GM23338 (cell line): ENCODE measurements around the gene GCNT2. TPM values are rescaled to one million over a fixed set of nuclear protein-coding genes. Genes with fewer than 3 reads are reported as not detected.

Source experiments
- ATAC-seq: fragments of 200-7000 bp; cut with Tn5 transposase; 3 replicates; pipeline ENCODE4 v1.9.1; 2020
- DNase-seq: peaks from one replicate; pipeline ENCODE4 v3.0.0-alpha.2; 2015; ENCODE audit warnings: low spot score
- H2AFZ ChIP-seq: fragments of 200-600 bp; sonication (generic); 2 replicates; pipeline ENCODE4 v1.8.0; 2016; ENCODE audit warnings: antibody characterized with exemption, mild to moderate bottlenecking, moderate library complexity
- H3F3A ChIP-seq: fragments of 200-600 bp; sonication (generic); replicated peaks from 2 replicates; pipeline ENCODE4 v1.8.0; 2017; ENCODE audit warnings: antibody characterized with exemption, mixed run types, low read depth
- H3K27ac ChIP-seq: fragments of 200-600 bp; sonication (generic); 2 replicates; pipeline ENCODE4 v1.6.1; 2016; ENCODE audit warnings: low read depth
- H3K27me3 ChIP-seq: fragments of 200-600 bp; sonication (generic); 2 replicates; pipeline ENCODE4 v1.8.0; 2016; ENCODE audit warnings: mild to moderate bottlenecking, mixed run types, moderate library complexity; ENCODE audit not compliant: insufficient read depth
- H3K36me3 ChIP-seq: fragments of 200-600 bp; sonication (generic); 2 replicates; pipeline ENCODE4 v1.8.0; 2016; ENCODE audit warnings: mild to moderate bottlenecking; ENCODE audit not compliant: insufficient read depth
- H3K4me1 ChIP-seq: fragments of 200-600 bp; sonication (generic); 2 replicates; pipeline ENCODE4 v1.8.0; 2016; ENCODE audit warnings: mild to moderate bottlenecking, moderate library complexity; ENCODE audit not compliant: insufficient read depth
- H3K4me2 ChIP-seq: fragments of 200-600 bp; sonication (generic); 2 replicates; pipeline ENCODE4 v1.7.1; 2017; ENCODE audit warnings: mixed run types
- H3K4me3 ChIP-seq: fragments of 200-600 bp; sonication (generic); 2 replicates; pipeline ENCODE4 v1.6.1; 2016; ENCODE audit warnings: mixed run types
- H3K79me2 ChIP-seq: fragments of 200-600 bp; sonication (generic); replicated peaks from 2 replicates; pipeline ENCODE4 v1.8.0; 2017; ENCODE audit warnings: mild to moderate bottlenecking; ENCODE audit not compliant: insufficient read depth
- H3K9me2 ChIP-seq: fragments of 200-600 bp; sonication (generic); 2 replicates; pipeline ENCODE4 v1.8.0; 2017; ENCODE audit not compliant: insufficient read depth
- H4K20me1 ChIP-seq: fragments of 200-600 bp; sonication (generic); replicated peaks from 2 replicates; pipeline ENCODE4 v1.8.0; 2017; ENCODE audit warnings: mild to moderate bottlenecking; ENCODE audit not compliant: insufficient read depth
- H3K27ac Mint-ChIP-seq: 2 replicates; pipeline ENCODE4 v1.8.0; 2020; ENCODE audit warnings: inconsistent platforms, mild to moderate bottlenecking, moderate library complexity, mixed read lengths
- H3K27me3 Mint-ChIP-seq: 3 replicates; pipeline ENCODE4 v1.8.0; 2022; ENCODE audit warnings: low read depth, mild to moderate bottlenecking, moderate library complexity, mixed read lengths, inconsistent platforms; ENCODE audit not compliant: insufficient read depth, poor library complexity
- H3K36me3 Mint-ChIP-seq: 3 replicates; pipeline ENCODE4 v1.8.0; 2021; ENCODE audit warnings: low read depth, mild to moderate bottlenecking, inconsistent platforms, moderate library complexity, mixed read lengths
- H3K4me1 Mint-ChIP-seq: 3 replicates; pipeline ENCODE4 v1.8.0; 2020; ENCODE audit warnings: mild to moderate bottlenecking, inconsistent platforms, mixed read lengths
- H3K4me3 Mint-ChIP-seq: 3 replicates; pipeline ENCODE4 v1.8.0; 2021; ENCODE audit warnings: moderate library complexity, mild to moderate bottlenecking, inconsistent platforms, mixed read lengths
- H3K9me3 Mint-ChIP-seq: 3 replicates; pipeline ENCODE4 v1.8.0; 2020; ENCODE audit warnings: moderate library complexity, mild to moderate bottlenecking, inconsistent platforms, mixed read lengths
- CREB1 ChIP-seq: fragments of 250-450 bp; sonication (Bioruptor Pico); IDR thresholded peaks from 2 replicates; pipeline ENCODE4 v1.5.0; 2020; ENCODE audit warnings: low read depth, mild to moderate bottlenecking, moderate library complexity
- EZH2 ChIP-seq: fragments of 200-600 bp; sonication (generic); IDR thresholded peaks from one replicate; pipeline ENCODE4 v1.8.0; 2017; ENCODE audit warnings: antibody characterized with exemption, mild to moderate bottlenecking, low read depth; ENCODE audit not compliant: unreplicated experiment
- EZH2phosphoT487 ChIP-seq: fragments of 200-600 bp; sonication (generic); IDR thresholded peaks from one replicate; pipeline ENCODE4 v1.8.1; 2018; ENCODE audit warnings: antibody characterized with exemption; ENCODE audit not compliant: unreplicated experiment
- NANOG ChIP-seq: IDR thresholded peaks from 2 replicates; pipeline ENCODE4 v1.6.1; 2016; ENCODE audit warnings: antibody characterized with exemption, borderline replicate concordance
- POLR2AphosphoS5 ChIP-seq: IDR thresholded peaks from 2 replicates; pipeline ENCODE4 v1.6.1; 2016; ENCODE audit warnings: antibody characterized with exemption, low read depth
- STAT1 ChIP-seq: IDR thresholded peaks from one replicate; pipeline ENCODE4 v1.6.1; 2016; ENCODE audit warnings: antibody characterized with exemption; ENCODE audit not compliant: unreplicated experiment
- ZNF114 ChIP-seq: fragments of 250-450 bp; sonication (Bioruptor Pico); IDR thresholded peaks from 2 replicates; pipeline ENCODE4 v1.5.0; 2020; ENCODE audit warnings: mild to moderate bottlenecking, moderate library complexity
- polyA plus RNA-seq: library from polyadenylated mRNA; unstranded; fragments of >200 nt; fragmentation: Nextera tagmentation; extraction: Ambion mirVana; gene quantifications from 2 replicates; pipeline ENCODE4 v1.2.1, GENCODE V29; 2016
- total RNA-seq: library from RNA; depleted of rRNA; stranded (reverse); fragments of >200 nt; shearing (Covaris generic); gene quantifications from 2 replicates; pipeline ENCODE4 v1.2.3, GENCODE V29; 2014
- TF ChIP-seq, protein P1 (sequence below): IDR thresholded peaks from one replicate; pipeline ENCODE4 v1.6.1; 2018; ENCODE audit warnings: antibody characterized with exemption; ENCODE audit not compliant: unreplicated experiment
- TF ChIP-seq, protein P2 (sequence below): IDR thresholded peaks from 2 replicates; pipeline ENCODE4 v1.6.1; 2016; ENCODE audit warnings: antibody characterized with exemption
- TF ChIP-seq, protein P3 (sequence below): fragments of 250-450 bp; sonication (Bioruptor Pico); IDR thresholded peaks from 2 replicates; pipeline ENCODE4 v1.5.0; 2020; ENCODE audit warnings: mild to moderate bottlenecking, moderate library complexity
- TF ChIP-seq, protein P4 (sequence below), 2 experiments: fragments of 200-600 bp in 1 of 2; sonication (generic) in 1 of 2; conservative IDR thresholded peaks; 2 replicates each; pipeline versions ENCODE4 v1.5.1 to v1.6.1; 2016 to 2017; ENCODE audit warnings: antibody characterized with exemption in 2 of 2, low read depth in 2 of 2, mild to moderate bottlenecking in 2 of 2, moderate library complexity in 1 of 2

Gene GCNT2
- total and polyA plus RNA-seq, 2 experiments from 2014 or later, result 28.3 to 137 TPM

DNA sequence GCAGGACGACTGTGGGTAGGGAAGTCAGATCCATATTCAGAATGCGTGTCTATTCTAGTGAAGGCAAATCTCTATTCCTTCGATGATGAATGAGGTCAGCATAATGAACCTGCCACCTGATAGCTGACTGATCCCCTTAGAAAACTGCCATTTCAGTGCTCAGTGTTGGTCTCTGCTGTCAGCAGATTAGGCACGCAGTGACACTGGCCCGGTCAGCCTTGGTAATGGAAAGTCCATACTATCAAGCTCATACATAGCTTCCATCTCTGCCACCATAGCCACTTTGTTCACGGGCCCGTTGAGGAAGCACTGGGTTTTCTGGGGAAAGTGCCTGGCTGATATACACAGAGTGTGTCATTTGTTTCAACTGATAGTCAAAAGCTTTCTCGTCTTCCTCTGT lies 119.3 kb downstream of the GCNT2 start (continued):
- TF ChIP-seq, protein P1, sequence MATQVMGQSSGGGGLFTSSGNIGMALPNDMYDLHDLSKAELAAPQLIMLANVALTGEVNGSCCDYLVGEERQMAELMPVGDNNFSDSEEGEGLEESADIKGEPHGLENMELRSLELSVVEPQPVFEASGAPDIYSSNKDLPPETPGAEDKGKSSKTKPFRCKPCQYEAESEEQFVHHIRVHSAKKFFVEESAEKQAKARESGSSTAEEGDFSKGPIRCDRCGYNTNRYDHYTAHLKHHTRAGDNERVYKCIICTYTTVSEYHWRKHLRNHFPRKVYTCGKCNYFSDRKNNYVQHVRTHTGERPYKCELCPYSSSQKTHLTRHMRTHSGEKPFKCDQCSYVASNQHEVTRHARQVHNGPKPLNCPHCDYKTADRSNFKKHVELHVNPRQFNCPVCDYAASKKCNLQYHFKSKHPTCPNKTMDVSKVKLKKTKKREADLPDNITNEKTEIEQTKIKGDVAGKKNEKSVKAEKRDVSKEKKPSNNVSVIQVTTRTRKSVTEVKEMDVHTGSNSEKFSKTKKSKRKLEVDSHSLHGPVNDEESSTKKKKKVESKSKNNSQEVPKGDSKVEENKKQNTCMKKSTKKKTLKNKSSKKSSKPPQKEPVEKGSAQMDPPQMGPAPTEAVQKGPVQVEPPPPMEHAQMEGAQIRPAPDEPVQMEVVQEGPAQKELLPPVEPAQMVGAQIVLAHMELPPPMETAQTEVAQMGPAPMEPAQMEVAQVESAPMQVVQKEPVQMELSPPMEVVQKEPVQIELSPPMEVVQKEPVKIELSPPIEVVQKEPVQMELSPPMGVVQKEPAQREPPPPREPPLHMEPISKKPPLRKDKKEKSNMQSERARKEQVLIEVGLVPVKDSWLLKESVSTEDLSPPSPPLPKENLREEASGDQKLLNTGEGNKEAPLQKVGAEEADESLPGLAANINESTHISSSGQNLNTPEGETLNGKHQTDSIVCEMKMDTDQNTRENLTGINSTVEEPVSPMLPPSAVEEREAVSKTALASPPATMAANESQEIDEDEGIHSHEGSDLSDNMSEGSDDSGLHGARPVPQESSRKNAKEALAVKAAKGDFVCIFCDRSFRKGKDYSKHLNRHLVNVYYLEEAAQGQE, result no peak
- no peak for TF ChIP-seq EZH2

DNA sequence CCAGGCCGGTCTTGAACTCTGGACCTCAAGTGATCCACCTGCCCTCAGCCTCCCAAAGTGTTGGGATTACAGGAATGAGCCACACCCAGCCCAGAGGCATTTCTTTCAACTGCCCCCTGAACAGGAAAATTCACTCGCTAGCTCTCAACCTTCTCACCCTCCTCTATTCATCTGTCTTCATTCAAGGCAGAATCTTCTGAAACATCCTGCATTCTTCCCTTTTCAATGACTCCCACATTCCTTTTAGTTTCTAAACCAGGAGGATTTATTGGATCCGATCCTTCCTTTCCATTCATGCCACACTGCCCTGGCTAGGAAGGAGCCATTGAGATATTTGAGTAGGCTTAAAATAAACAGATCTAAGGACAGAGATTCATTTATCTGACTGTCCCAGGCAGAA lies 120.4 kb downstream of the GCNT2 start:
- Mint-ChIP-seq H3K27ac (no peak overlapping the region), H3K4me3 (no peak overlapping the region), H3K27me3 (peaks cover 2% of the 10 kb centered on the region), H3K4me1 (peaks cover 6% of the 10 kb centered on the region; the same call in 2 of the 3 replicates), H3K36me3 (0 out of 3 replicates have a peak, but pooled peaks cover 5% of the 10 kb centered on the region), H3K9me3 (peaks cover 12% of the 10 kb centered on the region; the same call in 2 of the 3 replicates)
- no peak for ATAC-seq
- no peak for DNase-seq
- Histone ChIP-seq H3F3A (no peaks in the 10 kb centered on the region), H3K36me3 (no peaks in the 10 kb centered on the region), H2AFZ (no peak overlapping the region), H3K9me2 (0 out of 2 replicates have a peak, but pooled peaks cover 3% of the 10 kb centered on the region), H3K4me2 (no peak overlapping the region), H3K27ac (no peak overlapping the region), H3K4me1 (no peaks in the 10 kb centered on the region), H3K27me3 (no peaks in the 10 kb centered on the region), H3K4me3 (no peak overlapping the region), H4K20me1 (no peaks in the 10 kb centered on the region), H3K79me2 (no peaks in the 10 kb centered on the region)
- TF ChIP-seq STAT1, result no peak
- TF ChIP-seq POLR2AphosphoS5, result no peak
- no peak for TF ChIP-seq NANOG
- TF ChIP-seq, protein P2, sequence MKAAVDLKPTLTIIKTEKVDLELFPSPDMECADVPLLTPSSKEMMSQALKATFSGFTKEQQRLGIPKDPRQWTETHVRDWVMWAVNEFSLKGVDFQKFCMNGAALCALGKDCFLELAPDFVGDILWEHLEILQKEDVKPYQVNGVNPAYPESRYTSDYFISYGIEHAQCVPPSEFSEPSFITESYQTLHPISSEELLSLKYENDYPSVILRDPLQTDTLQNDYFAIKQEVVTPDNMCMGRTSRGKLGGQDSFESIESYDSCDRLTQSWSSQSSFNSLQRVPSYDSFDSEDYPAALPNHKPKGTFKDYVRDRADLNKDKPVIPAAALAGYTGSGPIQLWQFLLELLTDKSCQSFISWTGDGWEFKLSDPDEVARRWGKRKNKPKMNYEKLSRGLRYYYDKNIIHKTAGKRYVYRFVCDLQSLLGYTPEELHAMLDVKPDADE, result no peak
- TF ChIP-seq CREB1 (CRISPR knock-in tag), result no peak
- no peak for TF ChIP-seq ZNF114
- TF ChIP-seq, protein P3, sequence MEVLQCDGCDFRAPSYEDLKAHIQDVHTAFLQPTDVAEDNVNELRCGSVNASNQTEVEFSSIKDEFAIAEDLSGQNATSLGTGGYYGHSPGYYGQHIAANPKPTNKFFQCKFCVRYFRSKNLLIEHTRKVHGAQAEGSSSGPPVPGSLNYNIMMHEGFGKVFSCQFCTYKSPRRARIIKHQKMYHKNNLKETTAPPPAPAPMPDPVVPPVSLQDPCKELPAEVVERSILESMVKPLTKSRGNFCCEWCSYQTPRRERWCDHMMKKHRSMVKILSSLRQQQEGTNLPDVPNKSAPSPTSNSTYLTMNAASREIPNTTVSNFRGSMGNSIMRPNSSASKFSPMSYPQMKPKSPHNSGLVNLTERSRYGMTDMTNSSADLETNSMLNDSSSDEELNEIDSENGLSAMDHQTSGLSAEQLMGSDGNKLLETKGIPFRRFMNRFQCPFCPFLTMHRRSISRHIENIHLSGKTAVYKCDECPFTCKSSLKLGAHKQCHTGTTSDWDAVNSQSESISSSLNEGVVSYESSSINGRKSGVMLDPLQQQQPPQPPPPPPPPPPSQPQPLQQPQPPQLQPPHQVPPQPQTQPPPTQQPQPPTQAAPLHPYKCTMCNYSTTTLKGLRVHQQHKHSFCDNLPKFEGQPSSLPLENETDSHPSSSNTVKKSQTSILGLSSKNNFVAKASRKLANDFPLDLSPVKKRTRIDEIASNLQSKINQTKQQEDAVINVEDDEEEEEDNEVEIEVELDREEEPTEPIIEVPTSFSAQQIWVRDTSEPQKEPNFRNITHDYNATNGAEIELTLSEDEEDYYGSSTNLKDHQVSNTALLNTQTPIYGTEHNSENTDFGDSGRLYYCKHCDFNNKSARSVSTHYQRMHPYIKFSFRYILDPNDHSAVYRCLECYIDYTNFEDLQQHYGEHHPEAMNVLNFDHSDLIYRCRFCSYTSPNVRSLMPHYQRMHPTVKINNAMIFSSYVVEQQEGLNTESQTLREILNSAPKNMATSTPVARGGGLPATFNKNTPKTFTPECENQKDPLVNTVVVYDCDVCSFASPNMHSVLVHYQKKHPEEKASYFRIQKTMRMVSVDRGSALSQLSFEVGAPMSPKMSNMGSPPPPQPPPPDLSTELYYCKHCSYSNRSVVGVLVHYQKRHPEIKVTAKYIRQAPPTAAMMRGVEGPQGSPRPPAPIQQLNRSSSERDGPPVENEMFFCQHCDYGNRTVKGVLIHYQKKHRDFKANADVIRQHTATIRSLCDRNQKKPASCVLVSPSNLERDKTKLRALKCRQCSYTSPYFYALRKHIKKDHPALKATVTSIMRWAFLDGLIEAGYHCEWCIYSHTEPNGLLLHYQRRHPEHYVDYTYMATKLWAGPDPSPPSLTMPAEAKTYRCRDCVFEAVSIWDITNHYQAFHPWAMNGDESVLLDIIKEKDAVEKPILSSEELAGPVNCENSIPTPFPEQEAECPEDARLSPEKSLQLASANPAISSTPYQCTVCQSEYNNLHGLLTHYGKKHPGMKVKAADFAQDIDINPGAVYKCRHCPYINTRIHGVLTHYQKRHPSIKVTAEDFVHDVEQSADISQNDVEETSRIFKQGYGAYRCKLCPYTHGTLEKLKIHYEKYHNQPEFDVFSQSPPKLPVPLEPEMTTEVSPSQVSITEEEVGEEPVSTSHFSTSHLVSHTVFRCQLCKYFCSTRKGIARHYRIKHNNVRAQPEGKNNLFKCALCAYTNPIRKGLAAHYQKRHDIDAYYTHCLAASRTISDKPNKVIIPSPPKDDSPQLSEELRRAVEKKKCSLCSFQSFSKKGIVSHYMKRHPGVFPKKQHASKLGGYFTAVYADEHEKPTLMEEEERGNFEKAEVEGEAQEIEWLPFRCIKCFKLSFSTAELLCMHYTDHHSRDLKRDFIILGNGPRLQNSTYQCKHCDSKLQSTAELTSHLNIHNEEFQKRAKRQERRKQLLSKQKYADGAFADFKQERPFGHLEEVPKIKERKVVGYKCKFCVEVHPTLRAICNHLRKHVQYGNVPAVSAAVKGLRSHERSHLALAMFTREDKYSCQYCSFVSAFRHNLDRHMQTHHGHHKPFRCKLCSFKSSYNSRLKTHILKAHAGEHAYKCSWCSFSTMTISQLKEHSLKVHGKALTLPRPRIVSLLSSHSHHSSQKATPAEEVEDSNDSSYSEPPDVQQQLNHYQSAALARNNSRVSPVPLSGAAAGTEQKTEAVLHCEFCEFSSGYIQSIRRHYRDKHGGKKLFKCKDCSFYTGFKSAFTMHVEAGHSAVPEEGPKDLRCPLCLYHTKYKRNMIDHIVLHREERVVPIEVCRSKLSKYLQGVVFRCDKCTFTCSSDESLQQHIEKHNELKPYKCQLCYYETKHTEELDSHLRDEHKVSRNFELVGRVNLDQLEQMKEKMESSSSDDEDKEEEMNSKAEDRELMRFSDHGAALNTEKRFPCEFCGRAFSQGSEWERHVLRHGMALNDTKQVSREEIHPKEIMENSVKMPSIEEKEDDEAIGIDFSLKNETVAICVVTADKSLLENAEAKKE (CRISPR knock-in tag), result no peak
- no peak for TF ChIP-seq EZH2phosphoT487
- TF ChIP-seq, protein P4, sequence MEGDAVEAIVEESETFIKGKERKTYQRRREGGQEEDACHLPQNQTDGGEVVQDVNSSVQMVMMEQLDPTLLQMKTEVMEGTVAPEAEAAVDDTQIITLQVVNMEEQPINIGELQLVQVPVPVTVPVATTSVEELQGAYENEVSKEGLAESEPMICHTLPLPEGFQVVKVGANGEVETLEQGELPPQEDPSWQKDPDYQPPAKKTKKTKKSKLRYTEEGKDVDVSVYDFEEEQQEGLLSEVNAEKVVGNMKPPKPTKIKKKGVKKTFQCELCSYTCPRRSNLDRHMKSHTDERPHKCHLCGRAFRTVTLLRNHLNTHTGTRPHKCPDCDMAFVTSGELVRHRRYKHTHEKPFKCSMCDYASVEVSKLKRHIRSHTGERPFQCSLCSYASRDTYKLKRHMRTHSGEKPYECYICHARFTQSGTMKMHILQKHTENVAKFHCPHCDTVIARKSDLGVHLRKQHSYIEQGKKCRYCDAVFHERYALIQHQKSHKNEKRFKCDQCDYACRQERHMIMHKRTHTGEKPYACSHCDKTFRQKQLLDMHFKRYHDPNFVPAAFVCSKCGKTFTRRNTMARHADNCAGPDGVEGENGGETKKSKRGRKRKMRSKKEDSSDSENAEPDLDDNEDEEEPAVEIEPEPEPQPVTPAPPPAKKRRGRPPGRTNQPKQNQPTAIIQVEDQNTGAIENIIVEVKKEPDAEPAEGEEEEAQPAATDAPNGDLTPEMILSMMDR (conservative IDR thresholded peaks at IDR 0.05; ENCODE audit: low read depth in 2 of 2), result no peak
